ENCODE data around the gene LZTS2. TPM values are rescaled to one million over a fixed set of nuclear protein-coding genes. Genes with fewer than 3 reads are reported as not detected.
A peak's percentile ranks its signal among the peaks of the same experiment; 100 is the strongest.

The LZTS2 gene
- total RNA-seq, 1 donor from 2014 or later, result 39.1 TPM

- no peak for ATAC-seq (ENCODE audit: poor library complexity)
- intact Hi-C loops (cut with DNase I), result no loop called here
- DNase-seq, result no peak
These were observed 22.7 kb upstream of the LZTS2 start for GRCh38 chr10:100976906-100977305.

GRCh38 chr10:100977436-100977835 lies 22.2 kb upstream of the LZTS2 start:
- intact Hi-C loops (cut with DNase I), result no loop called here
- no peak for ATAC-seq (ENCODE audit: poor library complexity)

GRCh38 chr10:100978121-100978900 lies 21.3 kb upstream of the LZTS2 start:
- intact Hi-C loops (cut with DNase I), result no loop called here
- DNase-seq (no peak), ATAC-seq (ENCODE audit: poor library complexity) (no peak)

More at GRCh38 chr10:100977436-100977835, 22.2 kb upstream of the LZTS2 start:
- no peak for DNase-seq

GRCh38 chr10:100978901-100979195 lies 20.8 kb upstream of the LZTS2 start:
- ATAC-seq (ENCODE audit: poor library complexity) (no peak), DNase-seq (no peak)
- intact Hi-C loops (cut with DNase I), result no loop called here

GRCh38 chr10:100979791-100980272 lies 19.8 kb upstream of the LZTS2 start:
- ATAC-seq (ENCODE audit: poor library complexity) (no peak), DNase-seq (no peak)
- intact Hi-C loops (cut with DNase I), result no loop called here

- intact Hi-C loops (cut with DNase I), result no loop called here
- DNase-seq (no peak), ATAC-seq (ENCODE audit: poor library complexity) (no peak)
These were observed 19.3 kb upstream of the LZTS2 start for GRCh38 chr10:100980311-100980710.

GRCh38 chr10:100980711-100981110 lies 18.9 kb upstream of the LZTS2 start:
- intact Hi-C loops (cut with DNase I), result no loop called here
- ATAC-seq (ENCODE audit: poor library complexity) (no peak), DNase-seq (no peak)

- intact Hi-C loops (cut with DNase I), result no loop called here
- DNase-seq (no peak), ATAC-seq (ENCODE audit: poor library complexity) (no peak)
These were observed 18.3 kb upstream of the LZTS2 start for GRCh38 chr10:100981178-100981772.

GRCh38 chr10:100982916-100983830 lies 16.4 kb upstream of the LZTS2 start:
- no peak for ATAC-seq (ENCODE audit: poor library complexity)
- DNase-seq, result no peak
- intact Hi-C loops (cut with DNase I), result no loop called here

- ATAC-seq (ENCODE audit: poor library complexity) (no peak), DNase-seq (no peak)
- intact Hi-C loops (cut with DNase I), result no loop called here
These were observed 15.5 kb upstream of the LZTS2 start for GRCh38 chr10:100983868-100984671.

- DNase-seq (no peak), ATAC-seq (ENCODE audit: poor library complexity) (no peak)
- intact Hi-C loops (cut with DNase I), result no loop called here
These were observed 14.9 kb upstream of the LZTS2 start for GRCh38 chr10:100984672-100985177.

- intact Hi-C loops (cut with DNase I), result no loop called here
- no peak for DNase-seq
These were observed 14.3 kb upstream of the LZTS2 start for GRCh38 chr10:100985336-100985735.

GRCh38 chr10:100986623-100986951 lies 13.0 kb upstream of the LZTS2 start:
- no peak for DNase-seq
- no peak for ATAC-seq (ENCODE audit: poor library complexity)
- intact Hi-C loops (cut with DNase I), result no loop called here

More at GRCh38 chr10:100985336-100985735, 14.3 kb upstream of the LZTS2 start:
- no peak for ATAC-seq (ENCODE audit: poor library complexity)

- intact Hi-C loops (cut with DNase I), result no loop called here
- ATAC-seq (ENCODE audit: poor library complexity), result peak; percentile 94
- DNase-seq, result peak; percentile 92
These were observed 12.5 kb upstream of the LZTS2 start, which contains the start of the genes MRPL43 and TWNK for GRCh38 chr10:100986952-100987684. MRPL43 (minus strand) TSS chr10:100987497; CDS start chr10:100987443, 54 bp downstream. TWNK (plus strand) TSS chr10:100987543; CDS start chr10:100988211, 668 bp downstream.

- ATAC-seq (ENCODE audit: poor library complexity), result no peak
- intact Hi-C loops (cut with DNase I), result no loop called here
- DNase-seq, result no peak
These were observed 11.9 kb upstream of the LZTS2 start for GRCh38 chr10:100987685-100988049.

- ATAC-seq (ENCODE audit: poor library complexity) (no peak), DNase-seq (no peak)
- intact Hi-C loops (cut with DNase I), result no loop called here
These were observed 11.4 kb upstream of the LZTS2 start for GRCh38 chr10:100988166-100988565.

GRCh38 chr10:100989088-100989487 lies 10.5 kb upstream of the LZTS2 start:
- ATAC-seq (ENCODE audit: poor library complexity) (no peak), DNase-seq (no peak)
- intact Hi-C loops (cut with DNase I), result no loop called here
